Fibroblast of skin of left quadriceps (primary cell): Measurements from ENCODE around the gene RBM34.
"Not testable (repeated sequence)": the region's sequence is repeated elsewhere in the genome, so short reads cannot be mapped to it uniquely, and the experiment has no call there.

Experiments
- DNase-seq, 2 experiments: peaks; one replicate each; pipeline ENCODE4 v3.0.0-alpha.2; 2013; ENCODE audit warnings: low read depth in 2 of 2

RBM34 gene, protein sequence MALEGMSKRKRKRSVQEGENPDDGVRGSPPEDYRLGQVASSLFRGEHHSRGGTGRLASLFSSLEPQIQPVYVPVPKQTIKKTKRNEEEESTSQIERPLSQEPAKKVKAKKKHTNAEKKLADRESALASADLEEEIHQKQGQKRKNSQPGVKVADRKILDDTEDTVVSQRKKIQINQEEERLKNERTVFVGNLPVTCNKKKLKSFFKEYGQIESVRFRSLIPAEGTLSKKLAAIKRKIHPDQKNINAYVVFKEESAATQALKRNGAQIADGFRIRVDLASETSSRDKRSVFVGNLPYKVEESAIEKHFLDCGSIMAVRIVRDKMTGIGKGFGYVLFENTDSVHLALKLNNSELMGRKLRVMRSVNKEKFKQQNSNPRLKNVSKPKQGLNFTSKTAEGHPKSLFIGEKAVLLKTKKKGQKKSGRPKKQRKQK

DNA sequence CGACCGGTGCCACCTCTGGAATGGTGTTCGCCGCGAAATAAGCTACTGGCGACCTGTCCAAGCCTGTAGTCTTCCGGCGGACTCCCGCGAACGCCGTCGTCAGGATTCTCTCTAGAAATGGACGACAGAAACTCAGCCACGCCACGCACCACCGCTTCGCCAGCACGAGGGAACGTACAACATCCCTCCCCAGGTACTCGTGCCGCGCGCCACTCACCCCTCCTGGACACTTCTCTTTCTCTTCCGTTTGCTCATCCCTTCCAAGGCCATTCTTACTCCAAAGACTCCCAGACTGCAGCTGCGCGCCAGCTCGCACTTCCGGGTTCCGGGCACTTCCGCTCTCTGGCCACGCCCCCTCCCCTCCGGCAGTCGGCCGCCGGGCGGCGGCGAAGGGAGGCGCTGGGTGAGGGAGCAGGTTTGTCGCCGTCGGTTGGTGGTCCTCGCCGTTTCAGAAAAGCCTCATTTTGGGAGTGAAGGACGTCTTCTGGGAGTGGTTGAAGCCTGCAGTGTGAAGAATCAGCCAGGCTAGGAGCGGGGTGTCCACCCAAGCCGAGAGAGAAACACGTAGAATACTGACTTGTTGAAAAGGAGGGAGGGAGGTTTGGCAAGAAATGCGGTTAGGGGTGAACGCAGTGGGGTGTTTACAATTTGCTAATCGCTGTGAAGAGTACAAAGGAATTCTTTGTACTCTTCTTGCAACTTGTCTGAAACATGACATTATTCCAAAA, at the start of gene RBM34:
RBM34 (minus strand) TSS at position 294 of the 728 bp plus-strand sequence; CDS start at position 270, 24 bp downstream.
- DNase-seq: peak; percentile 73 to 74

DNA sequence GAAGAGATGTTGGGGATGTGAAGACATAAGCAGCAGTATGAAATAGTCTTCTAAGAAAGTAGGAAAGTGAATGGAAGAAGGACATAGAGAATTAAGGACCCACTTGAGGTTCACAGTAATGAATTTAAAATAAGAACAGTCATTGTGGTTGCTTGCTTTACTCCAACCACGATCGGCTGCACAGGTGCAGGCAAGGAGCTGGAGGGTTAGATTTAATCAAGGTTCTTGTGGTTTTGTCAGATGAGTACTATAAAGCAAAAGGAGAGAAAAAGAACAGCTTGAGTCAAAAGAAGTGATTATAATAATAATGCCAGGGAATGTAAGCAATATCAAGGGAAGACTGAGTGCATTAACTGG, 46.1 kb upstream of the RBM34 start:
- no peak for DNase-seq

DNA sequence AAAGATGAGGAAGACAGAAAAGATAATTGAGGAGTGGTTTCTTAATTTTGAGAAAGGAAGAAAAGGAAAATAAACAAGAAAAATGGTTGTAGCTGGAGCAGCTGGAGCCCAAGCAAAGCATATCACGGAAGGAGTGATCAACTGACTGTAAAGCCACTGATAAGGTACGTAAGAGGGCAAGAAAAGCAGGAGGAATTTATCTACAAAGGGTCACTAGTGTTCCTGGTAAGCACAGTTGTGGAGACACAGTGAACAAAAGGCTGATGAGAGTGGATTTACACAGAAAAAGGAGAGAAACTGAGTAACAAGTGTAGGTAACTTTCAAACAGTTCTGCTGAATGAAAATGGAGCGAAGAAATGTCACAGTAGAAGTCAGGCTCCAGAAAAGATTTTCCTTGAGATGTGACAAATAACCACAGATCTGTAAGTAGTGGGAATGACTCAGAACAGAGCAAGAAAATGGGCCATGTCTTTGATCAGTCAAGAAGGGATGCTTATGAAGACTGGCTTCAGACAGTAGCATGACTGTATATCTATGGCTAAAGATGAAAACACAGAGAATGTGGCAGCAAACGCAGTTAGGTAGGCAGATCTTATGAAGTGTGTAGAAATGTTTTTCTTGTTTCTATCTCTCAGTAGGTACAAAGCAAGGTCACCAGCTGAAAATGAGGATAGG, 45.6 kb upstream of the RBM34 start:
- no peak for DNase-seq

DNA sequence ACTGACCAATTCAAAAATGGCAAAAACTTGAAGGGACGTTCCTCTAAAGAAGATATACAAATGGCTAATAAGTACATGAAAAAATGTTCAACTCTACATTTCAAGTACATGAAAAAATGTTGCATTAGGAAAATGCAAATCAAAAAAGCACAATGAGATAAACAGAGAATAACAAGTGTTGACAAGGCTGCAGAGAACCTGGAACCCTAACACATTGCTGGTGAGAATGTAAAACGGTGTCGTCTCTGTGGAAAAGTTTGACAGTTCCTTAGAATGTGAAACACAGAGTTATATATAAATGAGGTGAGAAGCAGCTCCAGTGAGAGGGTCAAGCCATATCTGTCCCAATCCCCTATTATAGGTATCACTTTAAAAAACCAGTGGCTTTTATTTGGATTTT, 44.6 kb upstream of the RBM34 start:
- no peak for DNase-seq

DNA sequence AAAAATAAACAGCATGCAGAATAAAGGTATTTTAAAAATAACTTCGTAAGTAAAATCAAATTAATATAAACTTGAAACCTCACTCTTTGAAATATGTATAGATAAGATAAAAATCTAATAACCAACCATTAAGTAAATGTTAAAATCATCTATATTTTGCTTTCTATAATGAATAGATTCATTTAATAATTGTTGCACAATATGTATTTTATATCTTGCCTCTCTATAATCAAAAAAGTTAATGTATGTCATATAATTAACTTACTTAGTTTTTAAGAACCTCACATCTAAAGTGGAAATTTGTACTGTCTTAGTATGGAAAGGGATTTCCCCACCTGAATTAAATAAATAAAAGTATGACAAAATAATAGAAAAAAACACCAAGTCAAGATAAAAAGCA, 42.4 kb upstream of the RBM34 start:
- DNase-seq: no peak

DNA sequence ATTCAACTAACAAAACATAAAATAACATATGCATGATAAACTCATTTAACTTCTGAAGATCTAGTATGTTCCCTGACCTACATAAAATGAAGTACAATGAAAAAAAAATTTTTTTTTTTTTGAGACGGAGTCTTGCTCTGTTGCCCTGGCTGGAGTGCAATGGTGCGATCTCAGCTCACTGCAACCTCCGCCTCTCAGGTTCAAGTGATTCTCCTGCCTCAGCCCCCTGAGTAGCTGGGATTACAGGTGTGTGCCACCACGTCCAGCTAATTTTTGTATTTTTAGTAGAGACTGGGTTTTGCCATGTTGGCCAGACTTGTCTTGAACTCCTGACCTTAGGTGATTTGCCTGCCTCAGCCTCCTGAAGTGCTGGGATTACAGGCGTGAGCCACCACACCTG, 41.4 kb upstream of the RBM34 start:
- DNase-seq: not testable (repeated sequence)

DNA sequence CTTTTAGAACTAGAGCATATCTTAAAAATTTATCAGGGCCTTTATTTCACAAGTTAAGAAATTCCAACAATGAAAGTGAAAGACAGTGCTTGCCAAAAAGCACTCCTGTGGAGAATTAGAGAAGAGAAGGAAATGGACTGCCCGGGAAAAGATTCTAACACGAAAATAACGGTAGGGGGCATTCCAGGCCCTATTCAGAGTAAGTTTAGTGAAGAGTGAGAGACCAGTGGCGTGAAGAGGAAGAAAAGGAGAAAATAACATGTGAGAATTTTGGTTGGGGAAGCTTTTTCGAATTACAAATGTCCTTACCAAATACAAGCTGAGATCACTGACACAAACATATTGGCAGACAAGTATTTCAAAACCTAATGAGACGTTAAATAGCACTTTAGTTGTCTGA, 38.4 kb upstream of the RBM34 start:
- peak; percentile 7 to 20 for DNase-seq

DNA sequence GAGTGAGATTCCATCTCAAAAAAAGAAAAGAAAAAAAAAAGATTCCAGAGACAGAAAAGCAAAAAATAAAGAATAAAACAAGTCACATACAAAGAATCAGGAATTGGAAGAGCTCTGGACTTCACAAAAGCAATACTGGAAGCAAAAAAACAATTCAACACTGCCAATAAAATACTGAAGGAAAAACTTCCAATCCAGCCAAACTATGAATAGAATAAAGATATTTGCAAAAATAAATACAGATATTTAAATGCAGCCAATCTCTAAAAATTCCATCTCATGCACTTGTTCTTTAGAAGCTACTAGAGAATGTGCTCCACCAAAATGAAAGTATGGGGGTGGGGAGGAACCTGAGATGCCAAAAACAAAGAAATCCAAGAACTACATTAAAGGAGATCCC, 29.4 kb upstream of the RBM34 start:
- no peak for DNase-seq

DNA sequence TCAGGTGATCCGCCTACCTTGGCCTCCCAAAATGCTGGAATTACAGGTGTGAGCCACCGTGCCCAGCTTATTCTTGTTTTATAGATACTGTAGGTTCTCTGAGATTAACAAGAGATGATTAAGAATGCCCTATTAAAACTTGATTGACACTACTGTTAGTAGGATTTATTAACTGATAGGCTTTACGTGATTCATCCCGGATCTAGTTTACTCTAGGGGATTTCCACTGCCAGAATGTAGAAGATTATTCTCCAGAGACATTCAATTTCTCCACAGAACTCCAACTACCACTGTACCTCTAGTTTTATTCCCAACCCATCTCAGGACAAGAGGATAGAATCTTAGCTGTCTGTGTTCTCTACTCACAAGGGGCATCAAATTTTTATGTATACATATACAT, 26.3 kb upstream of the RBM34 start:
- DNase-seq: no peak

DNA sequence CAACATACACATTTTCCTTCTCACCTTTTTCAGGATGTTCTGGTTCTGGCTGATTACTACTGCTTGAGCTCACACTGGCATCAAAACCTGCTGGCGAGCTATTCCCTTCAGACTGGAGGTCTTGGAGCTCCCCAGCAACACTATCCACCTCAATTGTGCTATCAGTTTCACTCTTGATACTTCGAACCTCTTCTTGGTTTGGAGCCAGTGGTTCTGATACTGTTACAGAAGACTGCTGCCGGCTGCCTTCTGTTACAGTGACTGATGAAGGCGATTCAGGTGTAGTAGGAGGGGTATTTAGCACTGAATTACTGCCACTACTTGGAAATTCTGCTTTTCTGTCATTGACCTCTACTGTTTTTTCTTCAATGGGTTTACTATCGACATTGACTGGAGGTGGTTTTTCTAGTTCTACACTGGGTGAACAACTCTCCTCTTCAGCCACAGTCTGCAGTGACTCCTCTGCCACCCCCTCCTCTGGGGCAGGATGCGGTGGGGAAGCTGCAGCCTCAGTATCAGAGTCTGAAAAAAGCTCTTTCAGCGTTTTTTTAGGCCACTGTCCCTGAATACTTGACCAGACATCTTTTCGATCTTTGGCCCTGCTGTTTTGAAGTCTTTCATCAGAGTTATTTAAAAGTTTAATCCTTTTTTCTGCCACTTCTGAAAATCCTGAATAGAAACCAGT, 20.7 kb upstream of the RBM34 start:
- no peak for DNase-seq

DNA sequence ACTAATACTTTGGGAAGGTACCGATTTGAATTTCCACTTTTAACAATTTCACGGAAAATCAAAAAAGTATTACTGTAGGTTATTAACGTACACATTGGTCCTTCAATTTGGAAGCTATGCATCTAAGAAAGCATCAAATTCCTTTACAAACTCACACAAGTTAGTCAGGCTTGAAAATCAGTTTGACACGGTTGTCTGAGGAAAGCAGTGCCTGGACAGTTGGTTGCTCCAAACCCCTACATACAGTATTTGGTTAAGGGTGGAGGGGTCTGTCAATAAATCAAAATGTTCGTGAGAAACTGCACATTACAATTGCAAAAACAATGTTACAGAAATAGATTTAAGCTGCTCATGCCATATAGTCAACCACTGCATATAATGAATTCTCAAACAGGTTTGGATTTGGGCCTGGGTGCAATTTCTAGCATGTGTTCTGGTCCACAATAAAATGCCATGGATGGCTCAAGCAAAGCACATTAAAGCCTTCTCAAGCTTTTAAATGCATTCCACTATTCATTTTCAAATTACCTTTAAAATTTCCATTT, 19.9 kb upstream of the RBM34 start:
- no peak for DNase-seq

DNA sequence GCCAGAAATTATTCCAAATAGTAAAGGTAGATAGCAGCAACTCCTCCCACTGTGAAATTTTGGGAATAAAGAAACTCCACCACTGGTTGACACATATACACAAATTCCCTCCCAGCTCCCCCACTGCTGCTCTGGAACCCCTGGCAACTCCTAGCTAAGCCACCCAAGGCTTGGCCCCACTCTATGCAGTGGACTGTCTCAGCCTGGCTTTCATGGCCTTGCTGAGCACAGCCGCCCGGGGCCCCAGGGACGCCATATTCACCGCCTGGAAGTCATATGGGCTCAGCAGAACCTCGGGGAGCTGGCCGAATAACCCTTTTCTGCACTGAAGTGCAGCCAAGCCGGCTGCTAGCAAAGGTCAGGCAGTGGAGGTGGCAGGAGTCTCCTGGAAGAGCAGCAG, 15.4 kb upstream of the RBM34 start:
- no peak for DNase-seq

DNA sequence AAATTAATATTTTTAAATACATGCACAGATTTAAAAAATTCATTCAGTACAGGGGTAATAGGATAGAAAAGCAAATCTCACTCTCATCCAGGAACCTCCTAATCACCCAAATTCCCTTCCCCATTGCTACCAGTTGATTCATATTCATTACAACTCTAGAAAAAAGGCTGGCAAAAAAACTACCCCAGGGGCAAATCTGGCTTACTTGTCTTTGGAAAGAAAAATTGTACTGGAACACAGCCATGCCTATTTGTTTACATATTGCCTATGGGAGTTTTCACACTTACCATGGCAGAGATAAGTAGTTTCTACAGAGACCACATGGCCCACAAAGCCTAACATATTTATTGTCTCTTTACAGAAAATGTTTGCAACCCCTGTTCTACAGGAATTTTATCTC, 8.9 kb upstream of the RBM34 start:
- no peak for DNase-seq

DNA sequence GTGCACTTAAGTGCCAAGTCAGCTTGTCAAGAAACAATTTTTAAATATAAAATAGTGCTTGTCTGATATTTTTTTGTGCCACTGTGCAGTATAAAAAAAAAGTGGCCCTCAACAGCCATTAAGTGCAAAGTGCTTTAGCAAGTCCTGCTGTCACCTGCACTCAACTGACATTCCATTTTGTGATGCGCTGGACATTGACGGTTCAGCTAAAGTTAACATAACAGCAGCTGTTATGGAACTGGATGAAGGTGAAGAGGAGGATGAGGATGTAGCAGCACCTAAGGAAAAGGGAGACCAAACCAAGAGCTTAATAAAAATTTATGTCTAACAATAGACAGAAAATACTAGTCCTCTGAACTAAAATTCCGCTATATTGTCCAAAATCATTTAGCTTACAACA, 7.3 kb upstream of the RBM34 start:
- DNase-seq: no peak

DNA sequence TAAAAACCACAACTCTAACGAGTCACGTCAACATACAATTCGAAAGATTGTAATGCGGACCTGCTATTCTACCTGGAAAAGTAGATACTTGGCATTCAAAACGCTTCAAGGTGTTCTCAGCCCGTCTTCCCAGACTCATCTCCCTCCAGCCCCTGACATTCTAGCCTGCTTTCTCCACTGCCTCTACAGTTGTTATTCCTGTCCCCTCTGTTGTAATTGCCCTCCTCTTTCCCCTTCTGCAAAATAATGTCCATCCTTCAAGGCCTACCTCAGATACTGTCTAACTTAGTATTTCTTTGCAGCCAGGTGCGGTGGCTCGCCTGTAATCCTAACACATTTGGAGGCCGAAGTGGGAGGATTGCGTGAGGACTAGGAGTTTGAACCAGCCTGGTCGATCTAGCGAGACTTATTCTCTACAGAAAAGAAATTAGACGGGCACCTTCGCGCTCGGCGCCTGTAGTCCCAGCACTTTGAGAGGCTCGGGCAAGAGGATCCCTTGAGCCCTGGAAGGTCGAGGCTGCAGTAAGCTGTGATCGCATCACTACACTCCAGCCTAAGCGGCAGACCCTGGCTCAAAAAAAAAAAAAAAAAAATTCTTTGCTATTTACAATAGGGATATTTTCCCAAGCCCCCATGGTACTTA, 756 bp upstream of the RBM34 start:
- no peak for DNase-seq

DNA sequence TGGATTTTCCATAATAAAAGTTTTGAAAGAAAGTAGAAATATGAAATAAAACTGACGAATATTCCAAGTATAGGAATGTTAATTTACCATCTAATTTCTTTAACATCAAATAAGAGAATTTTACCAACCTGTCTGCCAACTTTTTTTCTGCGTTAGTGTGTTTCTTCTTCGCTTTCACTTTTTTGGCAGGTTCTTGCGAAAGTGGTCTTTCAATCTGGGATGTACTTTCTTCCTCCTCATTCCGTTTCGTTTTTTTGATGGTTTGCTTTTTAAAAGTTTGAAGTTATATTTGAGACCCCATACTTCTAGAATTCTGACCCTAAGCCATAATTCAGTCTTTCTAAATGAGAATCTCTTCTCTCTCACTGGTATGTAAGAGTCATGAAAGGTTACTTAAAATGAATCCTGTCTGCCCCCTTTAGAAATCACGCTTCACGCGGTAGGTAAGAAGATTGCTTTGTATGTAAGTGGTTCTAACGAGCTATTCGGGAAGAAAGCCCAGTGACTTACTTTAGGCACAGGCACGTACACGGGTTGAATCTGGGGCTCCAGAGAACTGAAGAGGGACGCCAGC, 580 bp downstream of the RBM34 start:
- peak; percentile 13 to 17 for DNase-seq

DNA sequence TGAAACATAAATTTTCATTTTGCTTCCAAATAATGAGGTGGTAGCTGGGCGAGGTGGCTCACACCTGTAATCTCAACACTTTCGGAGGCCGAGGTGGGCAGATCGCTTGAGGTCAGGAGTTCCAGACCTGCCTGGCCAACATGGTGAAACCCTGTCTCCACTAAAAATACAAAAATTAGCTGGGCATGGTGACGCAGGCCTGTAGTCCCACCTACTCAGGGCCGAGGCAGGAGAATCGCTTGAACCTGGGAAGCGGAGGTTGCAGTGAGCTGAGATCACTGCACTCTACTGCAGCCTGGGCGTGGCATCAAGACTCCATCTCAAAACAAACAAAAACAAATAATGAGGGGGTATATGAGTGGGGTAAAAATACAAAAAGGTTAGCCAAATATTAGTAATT, 1.1 kb downstream of the RBM34 start:
- not testable (repeated sequence) for DNase-seq

DNA sequence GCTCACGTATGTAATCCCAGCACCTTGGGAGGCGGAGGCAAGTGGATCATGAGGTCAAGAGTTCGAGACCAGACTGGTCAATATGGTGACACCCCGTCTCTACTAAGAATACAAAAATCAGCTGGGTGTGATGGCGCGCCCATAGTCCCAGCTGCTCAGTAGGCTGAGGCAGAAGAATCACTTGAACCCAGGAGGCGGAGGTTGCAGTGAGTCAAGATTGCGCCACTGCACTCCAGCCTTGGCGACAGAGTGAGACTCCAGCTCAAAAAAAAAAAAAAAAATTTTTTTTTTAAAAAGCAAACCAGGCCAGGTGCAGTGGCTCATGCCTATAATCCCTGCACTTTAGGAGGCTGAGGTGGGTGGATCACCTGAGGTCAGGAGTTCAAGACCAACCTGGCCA, 1.8 kb downstream of the RBM34 start:
- not testable (repeated sequence) for DNase-seq

DNA sequence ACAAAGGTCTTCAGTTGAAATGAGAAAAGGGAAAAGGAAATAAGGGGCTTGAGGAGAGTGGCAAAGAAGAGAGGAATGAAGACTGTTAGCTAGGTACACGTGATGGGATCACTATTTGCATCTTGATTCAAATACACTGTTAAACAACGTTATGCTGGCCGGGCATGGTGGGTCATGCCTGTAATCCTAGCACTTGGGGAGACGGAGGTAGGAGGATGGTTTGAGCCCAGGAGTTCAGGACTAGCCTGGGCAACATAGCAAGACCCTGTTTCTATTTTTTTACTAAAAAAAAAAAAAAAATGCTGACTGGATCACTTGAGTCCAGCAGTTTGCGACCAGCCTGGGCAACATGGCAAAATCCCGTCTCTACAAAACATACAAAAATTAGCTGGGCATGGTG, 2.4 kb downstream of the RBM34 start:
- no peak for DNase-seq

DNA sequence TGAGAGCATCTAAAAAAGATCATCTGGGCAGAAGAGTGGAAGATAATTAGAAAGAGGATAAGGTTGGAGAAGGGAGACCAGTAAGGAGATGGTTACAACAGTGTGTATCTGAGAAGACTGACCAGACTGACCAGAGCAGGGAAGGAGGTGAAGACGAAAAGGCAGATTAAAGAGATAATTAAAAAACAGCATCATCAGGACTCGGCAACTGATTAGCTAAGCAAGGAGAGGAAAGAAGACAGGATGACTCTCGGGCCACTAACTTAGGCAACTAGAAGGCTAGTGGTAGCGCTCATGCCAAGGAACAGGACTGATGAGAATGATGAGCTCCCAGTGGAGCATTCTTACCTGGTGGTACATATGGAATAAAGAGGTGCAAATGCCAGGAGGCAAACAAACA, 3.9 kb downstream of the RBM34 start:
- no peak for DNase-seq

DNA sequence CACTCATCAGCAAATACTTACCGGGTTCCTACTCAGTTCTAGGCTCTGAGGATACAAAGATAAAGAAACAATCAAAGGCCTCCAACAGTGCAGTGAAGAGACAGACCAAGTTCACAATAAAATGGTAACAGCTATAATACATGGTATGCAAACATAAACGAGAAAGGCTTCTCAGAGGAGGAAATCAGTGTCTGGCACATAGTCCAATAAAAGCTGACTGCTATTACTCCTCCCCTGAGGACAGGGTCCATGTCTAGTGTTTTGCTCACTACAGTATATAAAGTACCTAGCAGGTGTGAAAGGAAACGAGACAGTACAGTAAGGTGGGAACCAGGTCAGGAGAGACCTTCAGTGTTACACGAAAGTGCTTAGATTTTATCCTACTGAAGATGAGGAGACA, 4.3 kb downstream of the RBM34 start:
- no peak for DNase-seq
